ENCODE data around the gene S100A12. TPM values are rescaled to one million over a fixed set of nuclear protein-coding genes. Genes with fewer than 3 reads are reported as not detected.
"Not testable (repeated sequence)": the region's sequence is repeated elsewhere in the genome, so short reads cannot be mapped to it uniquely, and the experiment has no call there.

S100A12 gene
- polyA plus RNA-seq, 3 donors = 1,275 to 2,834 (median 2,543) TPM

GRCh38 chr1:153420306-153420705, 44.9 kb upstream of the S100A12 start:
- Histone ChIP-seq H3K4me1 (ENCODE audit: control insufficient read depth in 1 of 2, insufficient read depth in 2 of 2, low read length in 2 of 2) (no peaks in the 10 kb centered on the region), H2AFZ (ENCODE audit: insufficient read depth, low read depth, low read length, poor library complexity, severe bottlenecking) (no peak overlapping the region), H3K9ac (ENCODE audit: insufficient read depth, low read length, poor library complexity, severe bottlenecking) (no peak overlapping the region), H3K4me2 (replicated peaks; ENCODE audit: extremely low read depth, low read length, poor library complexity, severe bottlenecking) (no peak overlapping the region), H3K79me2 (ENCODE audit: insufficient read depth, low read length) (no peaks in the 10 kb centered on the region), H3K27ac (ENCODE audit: low read depth in 1 of 2, low read length in 2 of 2) (no peak overlapping the region), H3K36me3 (replicated peaks in 1 of 2; ENCODE audit: control insufficient read depth in 1 of 2, insufficient read depth in 2 of 2, low read length in 2 of 2) (no peaks in the 10 kb centered on the region), H3K9me3 (replicated peaks in 1 of 2; ENCODE audit: control insufficient read depth in 1 of 2, insufficient read depth in 1 of 2, low read length in 2 of 2) (no peaks in the 10 kb centered on the region), H3K27me3 (ENCODE audit: control insufficient read depth in 2 of 2, insufficient read depth in 2 of 2, low read length in 2 of 2) (peaks cover 0 to 6% of the 10 kb centered on the region in 2 donors), H3K4me3 (replicated peaks in 1 of 3; ENCODE audit: low read depth in 2 of 3, low read length in 3 of 3) (no peak overlapping the region), H4K20me1 (ENCODE audit: insufficient read depth, low read length) (no peaks in the 10 kb centered on the region)
- TF ChIP-seq CTCF (IDR thresholded peaks at IDR 0.05) = no peak
- Mint-ChIP-seq H3K4me1 (peaks cover 2% of the 10 kb centered on the region), H3K27ac (no peak overlapping the region), H3K27me3 (ENCODE audit: low read depth in 3 of 3) (peaks cover 17 to 20% (median 20%) of the 10 kb centered on the region in 3 donors), H3K36me3 (no peaks in the 10 kb centered on the region), H3K9me3 (peaks cover 0 to 1% (median 0%) of the 10 kb centered on the region in 7 donors), H3K4me3 (no peak overlapping the region)
- DNase-seq = no peak
- intact Hi-C loops (cut with micrococcal nuclease) = no loop called here
- 88% methylated on average over 2 of the region's 2 CpGs for WGBS (ENCODE audit: insufficient coverage)

- DNase-seq; H3K27me3 ChIP-seq (ENCODE audit: control insufficient read depth in 2 of 2, insufficient read depth in 2 of 2, low read length in 2 of 2); H2AFZ ChIP-seq (ENCODE audit: insufficient read depth, low read depth, low read length, poor library complexity, severe bottlenecking); H3K79me2 ChIP-seq (ENCODE audit: insufficient read depth, low read length); H3K4me1 ChIP-seq (ENCODE audit: control insufficient read depth in 1 of 2, insufficient read depth in 2 of 2, low read length in 2 of 2); H3K9me3 Mint-ChIP-seq; H3K36me3 ChIP-seq (replicated peaks in 1 of 2; ENCODE audit: control insufficient read depth in 1 of 2, insufficient read depth in 2 of 2, low read length in 2 of 2); H3K4me1 Mint-ChIP-seq; H3K9me3 ChIP-seq (replicated peaks in 1 of 2; ENCODE audit: control insufficient read depth in 1 of 2, insufficient read depth in 1 of 2, low read length in 2 of 2); H3K4me3 ChIP-seq (replicated peaks in 1 of 3; ENCODE audit: low read depth in 2 of 3, low read length in 3 of 3); H3K27ac ChIP-seq (ENCODE audit: low read depth in 1 of 2, low read length in 2 of 2); H4K20me1 ChIP-seq (ENCODE audit: insufficient read depth, low read length); H3K36me3 Mint-ChIP-seq; H3K4me2 ChIP-seq (replicated peaks; ENCODE audit: extremely low read depth, low read length, poor library complexity, severe bottlenecking); H3K4me3 Mint-ChIP-seq; H3K9ac ChIP-seq (ENCODE audit: insufficient read depth, low read length, poor library complexity, severe bottlenecking): not testable (repeated sequence)
- intact Hi-C loops (cut with micrococcal nuclease) = loop anchor here in 1 of 2 donors (10.0 kb wide), 1 partner anchor 75 kb away; no protein-coding TSS in a partner anchor
- Mint-ChIP-seq H3K27ac (peak overlapping the region in 1 of 7 donors; percentile 46), H3K27me3 (ENCODE audit: low read depth in 3 of 3) (peaks cover 14 to 22% (median 17%) of the 10 kb centered on the region in 3 donors)
- WGBS (ENCODE audit: insufficient coverage) = 91% methylated on average over 1 of the region's 2 CpGs
These were observed 44.0 kb upstream of the S100A12 start for GRCh38 chr1:153419436-153419793.

GRCh38 chr1:153418758-153419435, 43.5 kb upstream of the S100A12 start:
- DNase-seq; H3K9me3 Mint-ChIP-seq; H3K4me2 ChIP-seq (replicated peaks; ENCODE audit: extremely low read depth, low read length, poor library complexity, severe bottlenecking); H3K9me3 ChIP-seq (replicated peaks in 1 of 2; ENCODE audit: control insufficient read depth in 1 of 2, insufficient read depth in 1 of 2, low read length in 2 of 2); H3K27me3 ChIP-seq (ENCODE audit: control insufficient read depth in 2 of 2, insufficient read depth in 2 of 2, low read length in 2 of 2); H4K20me1 ChIP-seq (ENCODE audit: insufficient read depth, low read length); H3K27ac ChIP-seq (ENCODE audit: low read depth in 1 of 2, low read length in 2 of 2); H2AFZ ChIP-seq (ENCODE audit: insufficient read depth, low read depth, low read length, poor library complexity, severe bottlenecking); H3K79me2 ChIP-seq (ENCODE audit: insufficient read depth, low read length); H3K36me3 Mint-ChIP-seq; H3K4me1 ChIP-seq (ENCODE audit: control insufficient read depth in 1 of 2, insufficient read depth in 2 of 2, low read length in 2 of 2); H3K9ac ChIP-seq (ENCODE audit: insufficient read depth, low read length, poor library complexity, severe bottlenecking); H3K4me3 ChIP-seq (replicated peaks in 1 of 3; ENCODE audit: low read depth in 2 of 3, low read length in 3 of 3); H3K36me3 ChIP-seq (replicated peaks in 1 of 2; ENCODE audit: control insufficient read depth in 1 of 2, insufficient read depth in 2 of 2, low read length in 2 of 2): not testable (repeated sequence)
- H3K4me1 Mint-ChIP-seq = peaks cover 10% of the 10 kb centered on the region
- intact Hi-C loops (cut with micrococcal nuclease) = loop anchor here in 1 of 2 donors (10.0 kb wide), 1 partner anchor 76 kb away; no protein-coding TSS in a partner anchor
- WGBS (ENCODE audit: insufficient coverage) = 74% methylated on average over 5 of the region's 7 CpGs
- peak overlapping the region in 1 of 7 donors; percentile 43 for H3K27ac Mint-ChIP-seq
- peaks cover 14 to 20% (median 17%) of the 10 kb centered on the region in 3 donors for H3K27me3 Mint-ChIP-seq (ENCODE audit: low read depth in 3 of 3)
- H3K4me3 Mint-ChIP-seq = peak overlapping the region in 1 of 2 donors; percentile 27
